Measurements from ENCODE around the gene B3GAT3. TPM values are rescaled to one million over a fixed set of nuclear protein-coding genes. Genes with fewer than 3 reads are reported as not detected.

Gene B3GAT3
- total and polyA plus RNA-seq, 2 donors from 2014 or later, result 50.6 to 66.2 TPM

- intact Hi-C loops (cut with DNase I), result no loop called here
- Histone ChIP-seq H3K27me3 (ENCODE audit: control insufficient read depth, insufficient read depth, low read length) (no peaks in the 10 kb centered on the region), H3K4me1 (ENCODE audit: control insufficient read depth in 2 of 3, insufficient read depth in 2 of 3, low read depth in 1 of 3, low read length in 3 of 3) (peaks cover 0 to 24% (median 4%) of the 10 kb centered on the region in 3 donors), H3K36me3 (ENCODE audit: control insufficient read depth in 2 of 3, insufficient read depth in 3 of 3, low read length in 3 of 3) (peaks cover 2 to 15% (median 12%) of the 10 kb centered on the region in 3 donors), H3K4me3 (ENCODE audit: low read length in 3 of 3) (no peak overlapping the region), H3K9ac (ENCODE audit: low read length in 3 of 3) (no peak overlapping the region), H3K27ac (ENCODE audit: low read depth in 2 of 2, low read length in 2 of 2) (no peak overlapping the region), H3K9me3 (ENCODE audit: control insufficient read depth in 2 of 3, insufficient read depth in 1 of 3, low read length in 3 of 3) (no peaks in the 10 kb centered on the region)
- no peak for TF ChIP-seq CTCF (IDR thresholded peaks at IDR 0.05; ENCODE audit: borderline replicate concordance, extremely low read depth, insufficient read depth)
- FAIRE-seq, result no peak
- no peak for DNase-seq
Observed at GRCh38 chr11:62608776-62609175, 13.0 kb downstream of the B3GAT3 start.

GRCh38 chr11:62607714-62608113 lies 14.1 kb downstream of the B3GAT3 start:
- no peak for FAIRE-seq
- peaks cover 2 to 15% (median 12%) of the 10 kb centered on the region in 3 donors for H3K36me3 ChIP-seq (ENCODE audit: control insufficient read depth in 2 of 3, insufficient read depth in 3 of 3, low read length in 3 of 3)

GRCh38 chr11:62605902-62606301 lies 15.9 kb downstream of the B3GAT3 start:
- Histone ChIP-seq H3K9me3 (ENCODE audit: control insufficient read depth in 2 of 3, insufficient read depth in 1 of 3, low read length in 3 of 3) (no peaks in the 10 kb centered on the region), H3K27me3 (ENCODE audit: control insufficient read depth, insufficient read depth, low read length) (no peaks in the 10 kb centered on the region), H3K4me1 (ENCODE audit: control insufficient read depth in 2 of 3, insufficient read depth in 2 of 3, low read depth in 1 of 3, low read length in 3 of 3) (peaks cover 0 to 13% (median 0%) of the 10 kb centered on the region in 3 donors), H3K4me3 (ENCODE audit: low read length in 3 of 3) (no peak overlapping the region), H3K36me3 (ENCODE audit: control insufficient read depth in 2 of 3, insufficient read depth in 3 of 3, low read length in 3 of 3) (peaks cover 2 to 15% (median 12%) of the 10 kb centered on the region in 3 donors), H3K9ac (ENCODE audit: low read length in 3 of 3) (no peak overlapping the region), H3K27ac (ENCODE audit: low read depth in 2 of 2, low read length in 2 of 2) (no peak overlapping the region)
- FAIRE-seq (no peak), DNase-seq (peak in 1 of 5 donors; percentile 42)
- TF ChIP-seq CTCF (IDR thresholded peaks at IDR 0.05; ENCODE audit: borderline replicate concordance, extremely low read depth, insufficient read depth), result no peak
- intact Hi-C loops (cut with DNase I), result no loop called here

More at GRCh38 chr11:62607714-62608113, 14.1 kb downstream of the B3GAT3 start:
- TF ChIP-seq CTCF (IDR thresholded peaks at IDR 0.05; ENCODE audit: borderline replicate concordance, extremely low read depth, insufficient read depth), result no peak
- Histone ChIP-seq H3K27me3 (ENCODE audit: control insufficient read depth, insufficient read depth, low read length) (no peaks in the 10 kb centered on the region), H3K27ac (ENCODE audit: low read depth in 2 of 2, low read length in 2 of 2) (no peak overlapping the region), H3K9me3 (ENCODE audit: control insufficient read depth in 2 of 3, insufficient read depth in 1 of 3, low read length in 3 of 3) (no peaks in the 10 kb centered on the region), H3K4me3 (ENCODE audit: low read length in 3 of 3) (no peak overlapping the region), H3K9ac (ENCODE audit: low read length in 3 of 3) (no peak overlapping the region), H3K4me1 (ENCODE audit: control insufficient read depth in 2 of 3, insufficient read depth in 2 of 3, low read depth in 1 of 3, low read length in 3 of 3) (peaks cover 0 to 21% (median 4%) of the 10 kb centered on the region in 3 donors)
- intact Hi-C loops (cut with DNase I), result no loop called here
- no peak for DNase-seq

GRCh38 chr11:62605467-62605866 lies 16.3 kb downstream of the B3GAT3 start:
- H3K36me3 ChIP-seq (ENCODE audit: control insufficient read depth in 2 of 3, insufficient read depth in 3 of 3, low read length in 3 of 3), result peaks cover 1 to 15% (median 12%) of the 10 kb centered on the region in 3 donors
- H3K4me1 ChIP-seq (ENCODE audit: control insufficient read depth in 2 of 3, insufficient read depth in 2 of 3, low read depth in 1 of 3, low read length in 3 of 3), result peaks cover 0 to 10% (median 1%) of the 10 kb centered on the region in 3 donors
- H3K9ac ChIP-seq (ENCODE audit: low read length in 3 of 3), result no peak overlapping the region
- DNase-seq, result peak in 1 of 5 donors; percentile 48
- no peak for FAIRE-seq
- no peak overlapping the region for H3K4me3 ChIP-seq (ENCODE audit: low read length in 3 of 3)
- H3K27ac ChIP-seq (ENCODE audit: low read depth in 2 of 2, low read length in 2 of 2), result no peak overlapping the region
- TF ChIP-seq CTCF (IDR thresholded peaks at IDR 0.05; ENCODE audit: borderline replicate concordance, extremely low read depth, insufficient read depth), result no peak
- intact Hi-C loops (cut with DNase I), result no loop called here
- no peaks in the 10 kb centered on the region for H3K27me3 ChIP-seq (ENCODE audit: control insufficient read depth, insufficient read depth, low read length)
- no peaks in the 10 kb centered on the region for H3K9me3 ChIP-seq (ENCODE audit: control insufficient read depth in 2 of 3, insufficient read depth in 1 of 3, low read length in 3 of 3)
